SK-N-SH (cell line): Measurements from ENCODE around the gene FAM184A.

Experiments
- CTCF ChIP-seq: fragments of 200-600 bp; sonication (generic); IDR thresholded peaks from 2 replicates; pipeline ENCODE4 v1.6.1; 2017; ENCODE audit warnings: antibody characterized with exemption, mild to moderate bottlenecking, moderate library complexity
- EZH2phosphoT487 ChIP-seq: fragments of 200-600 bp; sonication (generic); IDR thresholded peaks from 2 replicates; pipeline ENCODE4 v1.6.1; 2017; ENCODE audit warnings: low read depth, mixed run types, mild to moderate bottlenecking, antibody characterized with exemption, moderate library complexity, borderline replicate concordance
- FOSL2 ChIP-seq: IDR thresholded peaks from 2 replicates; pipeline ENCODE4 v1.4.0; 2012; ENCODE audit warnings: low read depth, mild to moderate bottlenecking, moderate library complexity, borderline replicate concordance
- NFIC ChIP-seq: IDR thresholded peaks from 2 replicates; pipeline ENCODE4 v1.4.0; 2012; ENCODE audit warnings: borderline replicate concordance
- POLR2AphosphoS5 ChIP-seq: IDR thresholded peaks from 2 replicates; pipeline ENCODE4 v1.6.1; 2012; ENCODE audit warnings: low read depth, low read length
- REST ChIP-seq: IDR thresholded peaks from 2 replicates; pipeline ENCODE4 v1.6.1; 2012; ENCODE audit warnings: mild to moderate bottlenecking, low read depth, low read length, moderate library complexity
- RFX5 ChIP-seq: IDR thresholded peaks from 2 replicates; pipeline ENCODE4 v1.6.1; 2012; ENCODE audit warnings: mild to moderate bottlenecking, improper control_type of control experiment, low read length
- TCF12 ChIP-seq: IDR thresholded peaks from 2 replicates; pipeline ENCODE4 v1.4.0; 2012
- USF2 ChIP-seq: fragments of 150-350 bp; IDR thresholded peaks from 2 replicates; pipeline ENCODE4 v1.6.1; 2017; ENCODE audit warnings: antibody characterized with exemption, low read length, low read depth, borderline replicate concordance

- no peak for TF ChIP-seq CTCF
- TF ChIP-seq NFIC, result no peak
- TF ChIP-seq RFX5, result no peak
- TF ChIP-seq USF2, result no peak
- no peak for TF ChIP-seq TCF12
- TF ChIP-seq REST, result no peak
- TF ChIP-seq FOSL2, result no peak
- no peak for TF ChIP-seq POLR2AphosphoS5
- no peak for TF ChIP-seq EZH2phosphoT487
Observed at GRCh38 chr6:119121367-119121766, 42.9 kb upstream of the FAM184A start.
